ENCODE measurements around the gene ALG11.
A peak's percentile ranks its signal among the peaks of the same experiment; 100 is the strongest.
"Not testable (repeated sequence)": the region's sequence is repeated elsewhere in the genome, so short reads cannot be mapped to it uniquely, and the experiment has no call there.

ALG11 gene

GRCh38 chr13:52011632-52012511 lies at the start of gene ALG11:
Gene ALG11, plus strand, starts transcription at chr13:52012398. Its CDS starts 21 bp downstream, at chr13:52012419.
- peak; percentile 98 for DNase-seq (ENCODE audit: low read depth)

DNA sequence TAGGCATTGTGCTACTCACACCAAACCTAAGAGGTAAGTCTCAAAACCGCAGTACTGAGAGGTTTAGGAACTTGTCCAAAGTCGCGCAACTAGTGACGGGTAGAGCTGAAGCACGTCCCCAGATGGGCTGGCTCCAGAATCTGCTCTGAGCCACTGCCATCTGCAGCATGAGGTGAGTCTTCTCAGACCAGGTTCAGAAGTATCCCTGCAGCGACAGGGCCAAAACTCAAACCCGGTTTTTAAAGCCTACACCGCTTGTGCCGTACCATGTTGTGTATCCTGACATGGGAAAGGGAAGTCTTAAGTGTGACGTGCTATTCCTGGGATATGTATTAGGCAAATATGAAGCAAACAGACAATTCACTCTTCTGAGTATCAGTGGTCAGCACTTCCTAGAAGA lies 46.0 kb upstream of the ALG11 start:
- no peak for DNase-seq (ENCODE audit: low read depth)

- no peak for DNase-seq (ENCODE audit: low read depth)
These were observed 44.4 kb upstream of the ALG11 start for GRCh38 chr13:51967482-51968446.

DNA sequence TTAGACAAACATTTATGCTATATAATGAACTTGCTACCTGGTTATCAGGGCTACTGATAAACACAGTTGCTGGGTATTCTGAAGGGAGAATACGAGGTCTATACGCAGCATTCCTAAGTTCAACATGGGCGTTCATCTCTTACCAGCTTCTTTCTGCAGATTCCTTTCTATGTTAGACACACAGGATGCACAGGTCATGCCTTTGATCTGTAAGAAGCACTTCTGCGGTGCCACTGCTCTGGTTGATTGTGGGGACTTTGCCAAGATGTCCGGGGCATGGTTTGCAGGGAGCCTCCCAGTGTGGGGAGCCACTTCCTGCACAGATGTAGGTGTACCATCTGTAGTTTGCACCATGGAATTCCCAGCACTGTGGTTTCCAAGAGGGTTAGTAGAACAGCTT lies 41.8 kb upstream of the ALG11 start:
- no peak for DNase-seq (ENCODE audit: low read depth)

GRCh38 chr13:51971520-51972426 lies 40.4 kb upstream of the ALG11 start:
- DNase-seq (ENCODE audit: low read depth) = no peak

DNA sequence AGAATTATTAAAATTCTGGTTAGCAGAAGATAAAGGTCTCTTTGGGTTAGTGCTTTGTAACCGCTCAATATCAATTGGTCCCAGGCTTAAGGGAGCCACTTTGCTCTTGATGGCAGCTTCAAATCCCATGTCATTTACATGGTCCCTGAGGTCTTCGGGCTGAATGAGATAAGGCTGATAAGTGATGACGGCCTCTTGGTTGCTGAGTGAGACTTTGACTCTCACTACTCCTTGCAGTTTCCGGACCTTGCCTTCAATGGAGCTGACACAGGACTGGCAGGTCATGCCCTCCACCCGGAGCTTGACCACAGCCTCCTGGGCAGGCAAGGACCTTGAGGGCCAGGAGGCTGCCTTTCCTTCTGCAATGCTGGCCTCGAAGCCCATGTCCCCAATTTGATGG lies 37.7 kb upstream of the ALG11 start:
- no peak for DNase-seq (ENCODE audit: low read depth)

GRCh38 chr13:51976423-51976822 lies 35.8 kb upstream of the ALG11 start:
- DNase-seq (ENCODE audit: low read depth) = no peak

DNA sequence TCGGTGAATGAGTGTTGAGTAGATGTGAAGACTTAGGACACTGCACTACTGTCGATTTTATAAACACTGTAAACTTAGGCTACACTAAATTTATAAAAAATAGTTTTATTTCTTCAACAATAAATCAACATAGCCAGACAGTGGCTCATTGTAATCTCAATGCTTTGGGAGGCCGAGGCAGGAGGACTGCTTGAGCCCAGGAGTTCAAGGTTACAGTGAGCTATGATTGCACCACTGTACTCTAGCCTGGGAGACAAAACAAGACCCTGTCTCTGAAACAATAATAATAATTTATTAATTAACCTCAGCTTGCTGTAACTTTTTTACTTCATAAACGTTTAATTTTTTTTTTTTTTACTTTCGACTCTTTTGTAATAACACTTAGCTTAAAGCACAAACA lies 35.3 kb upstream of the ALG11 start:
- no peak for DNase-seq (ENCODE audit: low read depth)

DNA sequence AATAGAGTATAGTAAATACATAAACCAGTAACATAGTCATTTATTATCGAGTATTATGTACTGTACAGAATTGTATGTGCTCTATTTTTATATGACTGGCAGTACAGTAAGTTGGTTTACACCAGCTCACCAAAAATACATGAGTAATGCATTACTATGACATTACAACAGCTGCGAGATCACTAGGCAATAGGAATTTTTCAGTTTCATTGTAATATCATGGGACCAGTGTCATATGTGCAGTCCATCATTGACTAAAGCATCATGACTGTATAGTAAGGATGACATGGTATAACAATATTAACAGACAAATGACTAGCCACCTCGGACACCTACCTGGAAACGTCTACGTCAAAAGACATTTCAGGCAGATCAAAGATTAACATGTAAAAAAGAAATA lies 34.6 kb upstream of the ALG11 start:
- no peak for DNase-seq (ENCODE audit: low read depth)

DNA sequence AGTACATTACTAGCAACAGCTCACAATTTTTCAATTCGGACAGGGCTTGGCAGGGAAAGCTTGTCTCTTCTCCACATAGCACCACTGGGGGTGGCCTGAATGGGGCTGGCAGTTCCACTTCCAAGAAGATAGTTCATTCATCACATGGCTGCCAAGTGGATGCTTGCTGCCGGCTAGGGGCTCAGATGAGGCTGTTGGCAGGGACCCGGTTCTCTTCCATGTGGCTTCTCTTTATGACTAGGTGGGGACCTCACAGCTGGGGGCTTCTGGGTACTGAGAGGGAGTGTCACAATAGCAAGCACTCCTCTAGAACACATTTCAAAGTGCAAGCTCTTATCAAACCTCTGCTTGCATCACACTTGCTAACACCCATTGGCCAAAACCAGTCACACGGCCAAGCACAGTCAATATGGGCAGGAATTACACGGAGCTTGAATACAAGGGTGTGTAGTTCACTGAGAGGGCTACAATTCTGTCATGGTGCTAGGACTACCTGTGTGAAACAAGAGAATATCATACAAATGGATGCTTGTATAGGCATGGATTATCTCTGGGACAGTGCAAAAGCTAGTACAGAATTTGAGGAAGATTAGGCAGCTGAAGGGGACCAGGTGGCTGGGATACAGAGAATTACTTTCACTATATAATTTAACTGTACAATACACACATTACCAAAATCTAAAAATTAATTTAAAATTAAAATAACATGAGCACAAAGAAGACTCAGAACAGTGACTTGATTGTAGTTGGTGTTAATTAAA lies 33.2 kb upstream of the ALG11 start:
- no peak for DNase-seq (ENCODE audit: low read depth)

DNA sequence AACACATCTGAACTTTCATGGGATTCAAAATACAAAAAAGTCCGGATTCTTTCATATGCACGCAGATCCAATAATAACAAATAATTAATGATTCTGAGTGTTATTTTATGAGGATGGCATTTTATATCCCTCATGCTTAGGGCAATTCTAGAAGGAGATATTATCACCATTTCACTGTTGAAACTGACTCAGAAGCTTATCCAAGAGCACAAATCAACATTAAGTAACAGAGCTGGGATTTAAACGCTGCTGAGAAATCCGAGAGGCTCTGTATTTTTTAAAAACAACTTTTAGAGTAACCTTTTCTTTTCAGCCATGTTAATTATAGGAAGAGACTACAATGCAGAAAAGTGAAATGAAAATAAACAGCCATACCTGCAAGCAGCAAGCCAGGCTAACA lies 31.3 kb upstream of the ALG11 start:
- DNase-seq (ENCODE audit: low read depth) = no peak

DNA sequence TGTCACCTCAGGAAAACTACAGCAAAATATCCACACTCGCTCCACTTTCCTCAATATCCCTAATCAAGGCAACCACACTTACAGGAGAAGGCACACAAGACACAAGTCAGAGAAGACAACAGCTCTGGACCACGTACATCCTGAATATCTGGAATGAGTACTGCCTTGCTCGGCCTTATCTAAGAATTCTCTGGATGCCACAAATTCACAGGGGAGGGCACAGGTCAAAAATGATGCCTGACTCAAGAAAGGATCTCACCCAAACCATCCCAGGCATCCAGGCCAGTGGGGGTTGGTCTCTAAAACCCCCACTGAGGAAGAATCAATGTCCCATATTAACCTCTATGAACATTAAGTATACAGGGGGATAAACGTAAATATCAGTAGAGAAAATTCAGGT lies 30.8 kb upstream of the ALG11 start:
- no peak for DNase-seq (ENCODE audit: low read depth)

- DNase-seq (ENCODE audit: low read depth) = not testable (repeated sequence)
These were observed 28.9 kb upstream of the ALG11 start for GRCh38 chr13:51983292-51983691.

GRCh38 chr13:51984904-51985303 lies 27.3 kb upstream of the ALG11 start:
- not testable (repeated sequence) for DNase-seq (ENCODE audit: low read depth)

GRCh38 chr13:51988988-51989618 lies 23.1 kb upstream of the ALG11 start:
- no peak for DNase-seq (ENCODE audit: low read depth)

- no peak for DNase-seq (ENCODE audit: low read depth)
These were observed 18.5 kb upstream of the ALG11 start for GRCh38 chr13:51993713-51994112.

DNA sequence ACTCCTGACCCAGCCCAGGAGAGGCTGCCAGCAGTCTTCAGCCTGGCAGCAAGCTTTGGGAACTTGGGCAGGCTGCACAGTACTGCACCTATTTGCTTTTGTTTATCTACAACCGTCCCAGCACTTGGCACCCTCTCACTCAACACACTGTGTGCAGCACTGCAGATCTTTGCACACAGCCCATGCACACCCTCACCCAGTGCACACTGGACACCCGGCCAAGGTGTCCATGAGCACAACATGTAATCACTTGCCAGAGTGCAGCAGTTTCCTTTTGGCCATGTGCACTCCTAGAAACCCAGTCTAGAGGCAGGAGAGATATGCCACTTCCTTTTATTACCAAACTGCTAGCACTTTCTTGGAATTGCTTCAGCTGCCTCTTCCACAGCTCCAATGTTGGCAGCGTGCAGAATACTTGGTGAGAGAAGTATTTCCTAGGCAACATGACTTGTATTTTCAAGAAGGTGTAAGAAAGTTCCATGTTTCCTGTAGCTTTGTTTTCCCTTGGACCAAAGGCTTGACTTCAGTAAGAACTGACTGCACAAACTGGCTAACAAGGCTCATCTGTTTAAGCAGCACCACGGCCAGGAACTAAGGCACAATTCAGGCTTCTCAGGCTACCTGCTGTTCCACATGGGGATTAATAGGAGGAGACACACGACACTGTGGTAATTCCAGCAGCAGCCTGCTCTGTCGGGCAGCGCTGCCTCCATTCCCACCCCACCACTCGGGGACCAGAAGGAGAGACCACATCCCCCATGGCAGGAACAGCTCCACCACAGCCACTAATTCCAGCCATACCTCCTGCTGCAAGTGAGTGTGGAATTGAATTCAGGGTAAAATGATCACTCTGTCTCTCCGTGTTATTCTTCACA lies 16.3 kb upstream of the ALG11 start:
- DNase-seq (ENCODE audit: low read depth) = no peak

DNA sequence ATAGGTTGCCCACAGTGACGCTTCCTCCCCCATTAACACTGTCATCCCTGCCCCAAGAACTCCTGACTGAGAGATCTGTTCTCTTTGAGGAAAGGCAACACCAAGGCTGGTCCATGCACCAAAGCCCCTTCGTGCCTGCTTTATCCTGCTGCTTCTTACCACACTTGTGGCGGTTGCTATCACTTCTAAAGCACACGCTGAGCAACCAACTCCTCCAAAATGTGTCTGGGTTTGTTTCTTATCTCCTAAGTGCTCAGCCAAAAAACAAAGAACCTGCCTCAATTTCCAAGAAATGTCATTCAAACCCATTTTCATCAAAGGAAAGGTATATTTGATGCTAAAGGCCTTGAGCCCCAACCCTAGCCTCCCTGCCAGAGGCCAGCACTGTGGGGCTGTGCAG lies 15.6 kb upstream of the ALG11 start:
- no peak for DNase-seq (ENCODE audit: low read depth)

GRCh38 chr13:51997186-51997585 lies 15.0 kb upstream of the ALG11 start:
- DNase-seq (ENCODE audit: low read depth) = no peak

Measured in stimulated activated CD8-positive, alpha-beta memory T cell treated with anti-CD3 and anti-CD28 coated beads, Interleukin-12 subunit alpha, Interleukin-12 subunit beta, amount 100 ng/mL, for 4 hours (primary cell).